HG02840 (cell line): ENCODE results near the gene LRWD1.
"Not testable (repeated sequence)": the region's sequence is repeated elsewhere in the genome, so short reads cannot be mapped to it uniquely, and the experiment has no call there.

Experiments
- ATAC-seq: cut with Tn5 transposase; IDR thresholded peaks from one replicate; pipeline ENCODE4 v1.9.1; 2021; ENCODE audit warnings: mild to moderate bottlenecking, moderate library complexity, moderate number of reproducible peaks; ENCODE audit not compliant: unreplicated experiment, low FRiP score

LRWD1 gene

GRCh38 chr7:102467581-102468477 is 3.0 kb downstream of the LRWD1 start:
- no peak for ATAC-seq

GRCh38 chr7:102468478-102469350 is 3.9 kb downstream of the LRWD1 start:
- ATAC-seq, result no peak

DNA sequence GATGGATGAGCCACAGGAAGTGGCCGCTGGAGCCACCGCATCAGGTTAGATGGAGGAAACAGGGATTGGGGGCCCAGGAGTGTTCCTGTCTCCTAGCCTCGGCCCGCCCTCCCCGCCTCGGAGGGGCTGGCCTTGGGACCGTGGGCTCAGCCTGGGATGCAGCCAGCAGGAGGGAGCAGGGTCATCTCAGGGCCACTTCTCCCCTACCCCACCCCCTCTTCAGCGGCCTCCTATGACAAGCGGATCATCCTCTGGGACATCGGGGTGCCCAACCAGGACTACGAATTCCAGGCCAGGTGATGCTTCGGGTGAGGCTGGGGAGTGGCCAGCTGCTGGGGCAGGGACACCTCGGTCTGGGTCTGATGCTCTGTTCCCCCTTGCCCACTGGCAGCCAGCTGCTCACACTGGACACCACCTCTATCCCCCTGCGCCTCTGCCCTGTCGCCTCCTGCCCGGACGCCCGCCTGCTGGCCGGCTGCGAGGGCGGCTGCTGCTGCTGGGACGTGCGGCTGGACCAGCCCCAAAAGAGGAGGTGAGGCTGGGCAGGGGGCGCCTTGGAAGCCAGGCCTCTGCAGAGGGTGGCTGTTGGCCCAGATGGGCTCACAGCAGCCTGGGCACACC is 4.7 kb downstream of the LRWD1 start:
- no peak for ATAC-seq

GRCh38 chr7:102469972-102470825 is 5.4 kb downstream of the LRWD1 start:
- ATAC-seq, result no peak

GRCh38 chr7:102471791-102472125 is 7.0 kb downstream of the LRWD1 start:
- no peak for ATAC-seq

DNA sequence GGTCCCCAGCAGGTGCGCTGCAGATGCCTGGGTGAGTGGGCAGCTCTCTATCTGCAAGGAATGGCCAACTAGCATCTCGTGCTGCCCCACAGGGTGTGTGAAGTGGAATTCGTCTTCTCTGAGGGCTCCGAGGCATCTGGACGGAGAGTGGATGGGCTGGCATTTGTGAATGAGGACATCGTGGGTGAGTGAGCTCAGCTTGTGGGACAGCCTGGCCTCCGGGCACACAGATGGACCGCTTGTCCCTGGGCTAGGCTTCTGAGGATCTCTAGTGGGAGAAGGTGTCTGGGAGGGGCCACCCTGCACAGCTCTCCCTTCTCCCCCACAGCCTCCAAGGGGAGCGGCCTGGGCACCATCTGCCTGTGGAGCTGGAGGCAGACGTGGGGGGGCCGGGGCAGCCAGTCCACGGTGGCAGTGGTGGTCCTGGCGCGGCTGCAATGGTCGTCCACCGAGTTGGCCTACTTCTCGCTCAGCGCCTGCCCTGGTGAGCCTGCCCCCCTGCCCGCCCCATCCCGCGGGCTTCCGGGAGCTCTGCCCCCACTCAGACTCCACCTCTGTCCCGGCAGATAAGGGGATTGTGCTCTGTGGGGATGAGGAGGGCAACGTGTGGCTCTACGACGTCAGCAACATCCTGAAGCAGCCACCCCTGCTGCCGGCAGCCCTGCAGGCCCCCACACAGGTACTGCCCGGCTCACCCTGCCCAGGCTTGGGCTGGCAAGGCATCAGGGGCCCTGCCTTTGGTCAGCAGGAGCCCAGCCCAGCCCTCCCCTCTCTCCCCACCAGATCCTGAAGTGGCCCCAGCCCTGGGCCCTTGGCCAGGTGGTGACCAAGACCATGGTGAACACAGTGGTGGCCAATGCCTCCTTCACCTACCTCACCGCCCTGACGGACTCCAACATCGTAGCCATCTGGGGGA is 7.6 kb downstream of the LRWD1 start:
- ATAC-seq, result no peak

GRCh38 chr7:102473271-102473991 is 8.6 kb downstream of the LRWD1 start:
- ATAC-seq, result no peak

GRCh38 chr7:102474116-102474515 is 9.3 kb downstream of the LRWD1 start:
- ATAC-seq, result not testable (repeated sequence)

- ATAC-seq, result not testable (repeated sequence)
These were observed 10.1 kb downstream of the LRWD1 start for GRCh38 chr7:102474736-102475435.

DNA sequence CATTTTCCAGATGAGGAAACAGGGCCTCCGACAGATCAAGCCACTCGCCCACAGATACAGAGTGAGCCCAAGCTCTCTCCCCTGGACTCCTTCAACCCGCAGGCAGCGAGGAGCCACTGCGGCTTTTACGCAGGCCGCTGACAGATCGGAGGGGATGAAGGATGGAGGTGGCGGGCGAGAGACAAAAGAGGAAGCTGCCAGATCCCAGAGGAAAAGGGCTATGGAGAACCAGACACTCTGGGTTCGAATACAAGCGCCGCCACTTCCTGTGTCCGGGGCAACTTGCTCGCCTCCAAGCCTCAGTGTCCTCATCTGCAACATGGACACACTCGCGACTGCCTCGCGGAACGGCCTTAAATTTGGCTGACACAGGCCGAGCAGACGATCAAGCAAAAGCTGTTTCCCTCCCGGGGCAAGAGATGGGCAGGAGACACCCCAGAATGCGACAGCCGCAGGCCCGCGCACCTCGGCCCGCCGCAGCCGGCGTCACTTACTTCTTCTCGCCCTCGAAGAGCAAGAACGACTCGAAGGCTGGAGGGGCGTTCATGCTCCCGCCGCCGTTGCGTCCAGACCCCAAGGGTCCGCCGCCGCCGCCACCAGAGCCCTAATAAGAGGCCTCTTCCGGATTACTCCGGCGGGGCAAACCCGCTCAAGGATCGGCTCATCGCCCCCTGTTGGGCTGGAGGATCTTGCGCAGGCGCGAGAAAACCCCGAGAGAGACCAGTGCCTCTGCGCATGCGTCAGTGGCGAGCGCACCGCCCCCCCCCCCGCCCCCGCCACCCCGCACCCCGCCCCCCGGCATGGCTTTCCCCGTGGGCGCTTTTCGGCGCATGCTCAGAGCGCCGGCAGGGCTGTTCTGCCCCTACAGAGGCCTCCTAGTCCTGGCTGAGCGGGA is 13.8 kb downstream of the LRWD1 start, which contains the start of gene POLR2J:
Gene POLR2J, minus strand, starts transcription at position 609 of the 895 bp plus-strand sequence. Its CDS starts 62 bp downstream, at position 547.
- ATAC-seq, result peak; percentile 83

GRCh38 chr7:102479209-102479584 is 14.4 kb downstream of the LRWD1 start:
- peak; percentile 29 for ATAC-seq

- ATAC-seq, result not testable (repeated sequence)
These were observed 15.3 kb downstream of the LRWD1 start for GRCh38 chr7:102479982-102480637.

- ATAC-seq, result not testable (repeated sequence)
These were observed 17.2 kb downstream of the LRWD1 start for GRCh38 chr7:102481962-102482361.

GRCh38 chr7:102484317-102484716 is 19.5 kb downstream of the LRWD1 start:
- ATAC-seq, result not testable (repeated sequence)

GRCh38 chr7:102490529-102491075 is 25.8 kb downstream of the LRWD1 start:
- peak; percentile 33 for ATAC-seq
